HL-60 (cell line): ENCODE data around the gene AP2A2.

Source experiments
- DNase-seq, 2 experiments: peaks; one replicate each; pipeline ENCODE4 v3.0.0-alpha.2; 2010 to 2020; ENCODE audit warnings: low read depth in 1 of 2, low spot score in 1 of 2
- H3K27ac ChIP-seq: fragments of 250-450 bp; sonication (Bioruptor Pico); replicated peaks from 2 replicates; pipeline ENCODE4 v1.5.1; 2020; ENCODE audit warnings: mild to moderate bottlenecking, moderate library complexity
- H3K27me3 ChIP-seq: fragments of 250-450 bp; sonication (Bioruptor Pico); 2 replicates; pipeline ENCODE4 v1.5.1; 2021; ENCODE audit warnings: mild to moderate bottlenecking, moderate library complexity; ENCODE audit not compliant: insufficient read depth, poor library complexity, severe bottlenecking
- H3K4me3 ChIP-seq: replicated peaks from 2 replicates; pipeline ENCODE4 v1.5.1; 2011; ENCODE audit warnings: mild to moderate bottlenecking, control low read depth, low read length; ENCODE audit not compliant: insufficient read depth
- GABPA ChIP-seq: IDR thresholded peaks from 2 replicates; pipeline ENCODE4 v1.6.1; 2012; ENCODE audit warnings: low read depth
- POLR2AphosphoS5 ChIP-seq: IDR thresholded peaks from 2 replicates; pipeline ENCODE4 v1.6.1; 2012; ENCODE audit warnings: low read depth
- SPI1 ChIP-seq: IDR thresholded peaks from 2 replicates; pipeline ENCODE4 v1.6.1; 2012; ENCODE audit warnings: low read depth, mild to moderate bottlenecking, borderline replicate concordance
- TF ChIP-seq, protein P1 (sequence below): IDR thresholded peaks from 2 replicates; pipeline ENCODE4 v1.6.1; 2012; ENCODE audit warnings: low read depth; ENCODE audit not compliant: insufficient replicate concordance
- TF ChIP-seq, protein P2 (sequence below): IDR thresholded peaks from one replicate; pipeline ENCODE4 v1.5.1; 2011; ENCODE audit warnings: low read length, control low read depth, inconsistent platforms; ENCODE audit not compliant: insufficient read depth

Gene AP2A2

DNA sequence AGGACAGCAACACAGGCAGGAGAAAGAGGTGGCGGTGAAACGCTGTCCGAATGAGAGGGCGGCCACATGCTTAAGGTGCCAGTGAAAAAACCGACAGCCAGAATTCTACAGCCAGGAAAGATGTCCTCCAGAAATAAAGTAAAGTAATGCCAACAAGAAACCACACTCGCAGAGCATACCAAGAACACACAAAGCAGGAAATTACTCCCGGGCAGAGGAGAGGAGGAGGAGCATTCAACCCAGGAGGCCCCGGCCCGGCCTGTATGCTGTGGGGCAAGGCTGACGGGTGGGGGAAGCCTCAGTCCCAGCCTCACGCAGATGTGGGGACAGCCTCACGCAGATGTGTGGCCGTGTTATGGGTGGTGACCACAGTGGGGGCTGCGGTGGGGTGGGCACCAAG lies 43.1 kb upstream of the AP2A2 start:
- Histone ChIP-seq H3K27me3 (no peaks in the 10 kb centered on the region), H3K4me3 (no peak overlapping the region), H3K27ac (no peak overlapping the region)
- TF ChIP-seq, protein P1, sequence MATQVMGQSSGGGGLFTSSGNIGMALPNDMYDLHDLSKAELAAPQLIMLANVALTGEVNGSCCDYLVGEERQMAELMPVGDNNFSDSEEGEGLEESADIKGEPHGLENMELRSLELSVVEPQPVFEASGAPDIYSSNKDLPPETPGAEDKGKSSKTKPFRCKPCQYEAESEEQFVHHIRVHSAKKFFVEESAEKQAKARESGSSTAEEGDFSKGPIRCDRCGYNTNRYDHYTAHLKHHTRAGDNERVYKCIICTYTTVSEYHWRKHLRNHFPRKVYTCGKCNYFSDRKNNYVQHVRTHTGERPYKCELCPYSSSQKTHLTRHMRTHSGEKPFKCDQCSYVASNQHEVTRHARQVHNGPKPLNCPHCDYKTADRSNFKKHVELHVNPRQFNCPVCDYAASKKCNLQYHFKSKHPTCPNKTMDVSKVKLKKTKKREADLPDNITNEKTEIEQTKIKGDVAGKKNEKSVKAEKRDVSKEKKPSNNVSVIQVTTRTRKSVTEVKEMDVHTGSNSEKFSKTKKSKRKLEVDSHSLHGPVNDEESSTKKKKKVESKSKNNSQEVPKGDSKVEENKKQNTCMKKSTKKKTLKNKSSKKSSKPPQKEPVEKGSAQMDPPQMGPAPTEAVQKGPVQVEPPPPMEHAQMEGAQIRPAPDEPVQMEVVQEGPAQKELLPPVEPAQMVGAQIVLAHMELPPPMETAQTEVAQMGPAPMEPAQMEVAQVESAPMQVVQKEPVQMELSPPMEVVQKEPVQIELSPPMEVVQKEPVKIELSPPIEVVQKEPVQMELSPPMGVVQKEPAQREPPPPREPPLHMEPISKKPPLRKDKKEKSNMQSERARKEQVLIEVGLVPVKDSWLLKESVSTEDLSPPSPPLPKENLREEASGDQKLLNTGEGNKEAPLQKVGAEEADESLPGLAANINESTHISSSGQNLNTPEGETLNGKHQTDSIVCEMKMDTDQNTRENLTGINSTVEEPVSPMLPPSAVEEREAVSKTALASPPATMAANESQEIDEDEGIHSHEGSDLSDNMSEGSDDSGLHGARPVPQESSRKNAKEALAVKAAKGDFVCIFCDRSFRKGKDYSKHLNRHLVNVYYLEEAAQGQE: no peak
- TF ChIP-seq SPI1 (no peak), POLR2AphosphoS5 (no peak), GABPA (no peak)
- TF ChIP-seq, protein P2, sequence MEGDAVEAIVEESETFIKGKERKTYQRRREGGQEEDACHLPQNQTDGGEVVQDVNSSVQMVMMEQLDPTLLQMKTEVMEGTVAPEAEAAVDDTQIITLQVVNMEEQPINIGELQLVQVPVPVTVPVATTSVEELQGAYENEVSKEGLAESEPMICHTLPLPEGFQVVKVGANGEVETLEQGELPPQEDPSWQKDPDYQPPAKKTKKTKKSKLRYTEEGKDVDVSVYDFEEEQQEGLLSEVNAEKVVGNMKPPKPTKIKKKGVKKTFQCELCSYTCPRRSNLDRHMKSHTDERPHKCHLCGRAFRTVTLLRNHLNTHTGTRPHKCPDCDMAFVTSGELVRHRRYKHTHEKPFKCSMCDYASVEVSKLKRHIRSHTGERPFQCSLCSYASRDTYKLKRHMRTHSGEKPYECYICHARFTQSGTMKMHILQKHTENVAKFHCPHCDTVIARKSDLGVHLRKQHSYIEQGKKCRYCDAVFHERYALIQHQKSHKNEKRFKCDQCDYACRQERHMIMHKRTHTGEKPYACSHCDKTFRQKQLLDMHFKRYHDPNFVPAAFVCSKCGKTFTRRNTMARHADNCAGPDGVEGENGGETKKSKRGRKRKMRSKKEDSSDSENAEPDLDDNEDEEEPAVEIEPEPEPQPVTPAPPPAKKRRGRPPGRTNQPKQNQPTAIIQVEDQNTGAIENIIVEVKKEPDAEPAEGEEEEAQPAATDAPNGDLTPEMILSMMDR: no peak
- no peak for DNase-seq

DNA sequence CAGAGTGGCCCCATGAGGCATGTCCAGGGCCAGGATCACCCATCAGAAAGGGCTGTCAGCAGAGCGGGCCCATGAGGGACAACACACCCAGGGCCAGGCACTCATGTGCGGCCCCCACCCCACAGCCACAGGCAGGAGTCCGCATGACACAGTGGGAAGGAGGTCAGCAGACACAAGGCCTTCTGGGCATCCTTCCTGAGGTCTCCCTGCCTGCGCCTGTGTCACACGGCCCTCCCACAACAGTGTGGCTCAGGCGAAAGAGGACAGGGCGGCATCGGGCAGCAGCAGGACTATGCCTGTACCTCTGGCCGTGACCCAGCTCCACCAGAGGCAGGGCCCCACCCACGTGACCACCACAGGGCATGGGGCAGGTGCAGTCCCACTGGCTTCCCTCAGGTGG lies 42.1 kb upstream of the AP2A2 start:
- no peak overlapping the region for H3K27ac ChIP-seq
- DNase-seq: no peak
- H3K4me3 ChIP-seq: no peak overlapping the region
- no peaks in the 10 kb centered on the region for H3K27me3 ChIP-seq
- TF ChIP-seq, protein P1: no peak

DNA sequence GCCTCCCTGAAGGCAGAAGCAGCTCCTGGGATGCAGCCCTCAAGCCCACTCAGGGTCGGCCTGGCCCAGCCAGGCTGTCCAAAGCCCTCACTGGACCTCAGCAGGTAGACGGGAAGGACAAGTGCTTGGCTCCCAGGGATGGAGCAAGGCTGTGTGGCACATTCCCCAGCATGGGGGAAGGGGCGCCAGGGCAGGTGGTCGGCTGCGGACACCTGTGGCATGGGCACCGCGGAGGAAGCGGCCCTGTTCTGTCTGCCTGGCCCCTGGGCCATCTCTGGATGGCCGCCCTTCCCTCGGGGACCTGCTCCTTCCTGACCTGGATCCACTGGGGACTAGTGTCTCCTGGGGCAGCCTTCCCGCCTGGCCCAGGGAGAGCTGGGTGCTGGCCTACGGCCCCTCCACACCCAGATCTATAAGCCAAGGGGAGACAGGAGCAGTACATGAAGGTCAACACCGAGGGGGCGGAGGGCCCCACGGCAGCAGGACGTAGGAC lies 41.0 kb upstream of the AP2A2 start:
- no peak for TF ChIP-seq SPI1
- TF ChIP-seq, protein P1: no peak
- TF ChIP-seq, protein P2: no peak
- TF ChIP-seq POLR2AphosphoS5: no peak
- TF ChIP-seq GABPA: no peak
- DNase-seq: no peak
- no peaks in the 10 kb centered on the region for H3K27me3 ChIP-seq
- H3K4me3 ChIP-seq: no peak overlapping the region
- no peak overlapping the region for H3K27ac ChIP-seq

DNA sequence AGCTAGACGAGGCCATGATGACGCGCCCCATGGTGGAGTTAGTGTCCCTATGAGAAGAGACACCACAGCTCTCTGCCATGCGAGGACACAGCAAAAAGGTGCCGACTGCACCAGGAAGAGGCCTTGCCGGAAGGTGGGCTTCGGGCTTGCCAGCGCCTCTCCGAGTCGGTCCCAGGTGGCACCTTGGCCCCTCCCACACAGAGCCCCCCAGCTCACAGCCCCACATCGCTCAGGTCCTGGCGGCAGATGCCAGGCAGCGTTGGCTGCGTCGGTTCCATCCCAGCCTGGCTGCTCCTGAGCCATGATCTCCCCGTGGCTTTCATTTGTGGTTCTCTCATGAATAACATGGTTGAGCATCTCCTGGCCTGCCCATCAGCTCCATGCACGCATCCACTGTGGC lies 39.1 kb upstream of the AP2A2 start:
- no peaks in the 10 kb centered on the region for H3K27me3 ChIP-seq
- no peak overlapping the region for H3K4me3 ChIP-seq
- TF ChIP-seq, protein P2: no peak
- no peak for TF ChIP-seq POLR2AphosphoS5
- DNase-seq: no peak
- no peak overlapping the region for H3K27ac ChIP-seq
